MCF 10A (cell line): Measurements from ENCODE around the gene AP1S3. TPM values are rescaled to one million over a fixed set of nuclear protein-coding genes. Genes with fewer than 3 reads are reported as not detected.
A peak's percentile ranks its signal among the peaks of the same experiment; 100 is the strongest.
"Not testable (repeated sequence)": the region's sequence is repeated elsewhere in the genome, so short reads cannot be mapped to it uniquely, and the experiment has no call there.

Experiments used
- BruUV-seq: library from RNA; stranded (reverse); fragments of 400-500 nt; replicated peaks from 2 replicates; lab custom pipeline; 2021; lab: Mats Ljungman, UMichigan
- CTCF ChIA-PET: fragments of 300-600 bp; sonication (Branson Sonifier 250); formaldehyde crosslinking; extraction: SDS; loops from one replicate; lab custom pipeline; 2021; ENCODE audit warnings: antibody characterized with exemption, inconsistent platforms; lab: Yijun Ruan, JAX
- POLR2A ChIA-PET: fragments of 300-600, 350-650 bp; sonication (Branson Sonifier 250); formaldehyde crosslinking; extraction: SDS; loops from one replicate; lab custom pipeline; 2020; ENCODE audit warnings: antibody characterized with exemption, inconsistent platforms; lab: Yijun Ruan, JAX
- DNase-seq: peaks from one replicate; pipeline ENCODE4 v3.0.0-alpha.2; 2018; ENCODE audit not compliant: unreplicated experiment
- H3K27ac Mint-ChIP-seq: one replicate; pipeline ENCODE4 v1.8.0; 2022; ENCODE audit warnings: mild to moderate bottlenecking, low read depth, mixed read lengths; ENCODE audit not compliant: unreplicated experiment
- H3K27me3 Mint-ChIP-seq: one replicate; pipeline ENCODE4 v1.8.0; 2022; ENCODE audit warnings: mixed read lengths; ENCODE audit not compliant: insufficient read depth, unreplicated experiment
- H3K36me3 Mint-ChIP-seq: one replicate; pipeline ENCODE4 v1.8.0; 2022; ENCODE audit warnings: mild to moderate bottlenecking, moderate library complexity, mixed read lengths; ENCODE audit not compliant: insufficient read depth, unreplicated experiment
- H3K4me1 Mint-ChIP-seq: one replicate; pipeline ENCODE4 v1.8.0; 2022; ENCODE audit warnings: mixed read lengths; ENCODE audit not compliant: insufficient read depth, unreplicated experiment
- H3K4me3 Mint-ChIP-seq: one replicate; pipeline ENCODE4 v1.8.0; 2022; ENCODE audit warnings: mild to moderate bottlenecking, moderate library complexity, mixed read lengths; ENCODE audit not compliant: unreplicated experiment
- H3K9me3 Mint-ChIP-seq: one replicate; pipeline ENCODE4 v1.8.0; 2022; ENCODE audit warnings: mixed read lengths; ENCODE audit not compliant: unreplicated experiment
- intact Hi-C: fragments of 100-400 bp; cut with micrococcal nuclease; formaldehyde crosslinking; loops from 2 replicates; pipeline ENCODE4 v1.14.1; 2022
- total RNA-seq: library from RNA; stranded (reverse); gene quantifications from 2 replicates; pipeline ENCODE4 v1.2.3, GENCODE V29; 2022
- TF ChIP-seq, protein P1 (sequence below): fragments of 200-600 bp; IDR thresholded peaks from one replicate; pipeline ENCODE4 v1.8.0; 2022; ENCODE audit warnings: antibody characterized with exemption, mild to moderate bottlenecking; ENCODE audit not compliant: unreplicated experiment

AP1S3 gene
- total RNA-seq, 1 experiment from 2014 or later = 57.7 TPM

DNA sequence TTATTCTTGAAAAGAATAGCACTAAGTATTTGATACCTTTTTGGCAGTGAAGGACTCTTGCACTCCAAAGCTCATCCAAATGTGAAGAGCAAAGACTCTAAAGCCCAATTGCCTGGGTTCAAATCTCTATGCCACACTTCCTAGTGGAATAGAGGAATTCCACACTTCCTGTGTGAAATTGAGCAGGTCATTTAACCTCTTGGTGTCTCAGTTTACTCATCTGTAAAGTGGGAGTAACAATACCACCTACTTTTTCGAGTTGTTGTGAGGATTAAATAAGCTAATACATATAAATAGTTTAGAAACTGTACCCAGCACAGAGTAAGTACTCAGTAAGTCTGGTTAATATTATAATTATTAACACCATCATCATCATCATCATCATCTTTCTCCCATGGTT is 72.6 kb downstream of the AP1S3 start:
- peaks cover 27% of the 10 kb centered on the region for H3K36me3 Mint-ChIP-seq
- TF ChIP-seq, protein P1, sequence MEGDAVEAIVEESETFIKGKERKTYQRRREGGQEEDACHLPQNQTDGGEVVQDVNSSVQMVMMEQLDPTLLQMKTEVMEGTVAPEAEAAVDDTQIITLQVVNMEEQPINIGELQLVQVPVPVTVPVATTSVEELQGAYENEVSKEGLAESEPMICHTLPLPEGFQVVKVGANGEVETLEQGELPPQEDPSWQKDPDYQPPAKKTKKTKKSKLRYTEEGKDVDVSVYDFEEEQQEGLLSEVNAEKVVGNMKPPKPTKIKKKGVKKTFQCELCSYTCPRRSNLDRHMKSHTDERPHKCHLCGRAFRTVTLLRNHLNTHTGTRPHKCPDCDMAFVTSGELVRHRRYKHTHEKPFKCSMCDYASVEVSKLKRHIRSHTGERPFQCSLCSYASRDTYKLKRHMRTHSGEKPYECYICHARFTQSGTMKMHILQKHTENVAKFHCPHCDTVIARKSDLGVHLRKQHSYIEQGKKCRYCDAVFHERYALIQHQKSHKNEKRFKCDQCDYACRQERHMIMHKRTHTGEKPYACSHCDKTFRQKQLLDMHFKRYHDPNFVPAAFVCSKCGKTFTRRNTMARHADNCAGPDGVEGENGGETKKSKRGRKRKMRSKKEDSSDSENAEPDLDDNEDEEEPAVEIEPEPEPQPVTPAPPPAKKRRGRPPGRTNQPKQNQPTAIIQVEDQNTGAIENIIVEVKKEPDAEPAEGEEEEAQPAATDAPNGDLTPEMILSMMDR = no peak
- ChIA-PET POLR2A (interaction anchor here (1.2 to 2.1 kb wide), 2 partner anchors 10 to 70 kb away, joined by 3 to 7 read pairs; no protein-coding TSS in a partner anchor), CTCF (interaction anchor here (0.9 to 2.8 kb wide), 4 partner anchors 11 to 37 kb away, joined by 3 to 15 read pairs (median 8); no protein-coding TSS in a partner anchor)
- H3K27ac Mint-ChIP-seq = no peak overlapping the region
- no TSS peak for BruUV-seq
- DNase-seq = no peak
- peaks cover 18% of the 10 kb centered on the region for H3K4me1 Mint-ChIP-seq
- no peaks in the 10 kb centered on the region for H3K9me3 Mint-ChIP-seq
- intact Hi-C loops = no loop called here
- no peak overlapping the region for H3K4me3 Mint-ChIP-seq
- no peaks in the 10 kb centered on the region for H3K27me3 Mint-ChIP-seq

DNA sequence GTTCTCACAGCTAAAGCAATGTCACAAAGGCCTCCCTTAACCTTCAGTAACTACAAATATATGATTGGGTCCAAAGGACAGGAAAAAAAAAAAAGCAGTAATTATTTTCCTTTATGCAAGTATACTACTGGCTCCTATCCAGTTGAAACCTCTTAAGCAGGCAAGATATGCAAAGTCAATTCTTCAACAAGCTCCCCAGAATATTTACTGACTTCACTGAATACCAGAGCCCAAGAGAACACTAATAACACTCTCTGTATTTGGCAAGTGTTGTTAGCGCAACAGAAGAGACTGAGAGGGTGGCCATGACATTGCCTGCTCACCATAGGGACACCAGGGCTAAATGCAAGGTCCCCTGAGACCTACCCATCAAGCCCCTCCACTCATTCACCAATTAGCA is 74.5 kb downstream of the AP1S3 start:
- Mint-ChIP-seq H3K36me3 (peaks cover 27% of the 10 kb centered on the region), H3K9me3 (no peaks in the 10 kb centered on the region), H3K27me3 (no peaks in the 10 kb centered on the region), H3K27ac (peak overlapping the region; percentile 29), H3K4me1 (peaks cover 27% of the 10 kb centered on the region), H3K4me3 (no peak overlapping the region)
- intact Hi-C loops = no loop called here
- TF ChIP-seq, protein P1 = no peak
- no TSS peak for BruUV-seq
- ChIA-PET POLR2A (interaction anchor here (0.5 to 4.4 kb wide), 4 partner anchors 34 to 97 kb away, joined by 3 to 58 read pairs (median 4); no protein-coding TSS in a partner anchor), CTCF (interaction anchor here (0.6 to 2.6 kb wide), 8 partner anchors 17 to 97 kb away, joined by 3 to 15 read pairs (median 4); no protein-coding TSS in a partner anchor)
- no peak for DNase-seq

DNA sequence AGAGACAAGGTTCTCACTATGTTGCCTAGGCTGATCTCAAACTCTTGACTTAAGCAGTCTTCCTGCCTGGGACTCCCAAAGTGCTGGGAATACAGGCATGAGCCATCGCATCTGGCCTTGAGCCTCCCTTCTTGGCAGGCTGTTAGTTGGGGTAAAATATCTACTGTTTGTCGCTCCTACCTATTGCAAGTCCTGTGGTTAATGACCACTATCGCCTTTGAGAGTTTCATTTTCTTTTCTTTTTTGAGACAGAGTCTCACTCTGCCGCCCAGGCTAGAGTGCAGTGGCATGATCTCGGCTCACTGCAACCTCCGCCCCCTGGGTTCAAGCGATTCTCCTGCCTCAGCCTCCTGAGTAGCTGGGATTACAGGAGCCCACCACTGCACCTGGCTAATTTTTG is 75.6 kb downstream of the AP1S3 start:
- not testable (repeated sequence) for H3K9me3 Mint-ChIP-seq, DNase-seq, BruUV-seq, H3K27me3 Mint-ChIP-seq, H3K4me3 Mint-ChIP-seq
- intact Hi-C loops = loop anchor here (1.0 to 2.0 kb wide), 3 partner anchors 69 to 99 kb away; no protein-coding TSS in a partner anchor
- POLR2A ChIA-PET = interaction anchor here (0.6 to 4.6 kb wide), 10 partner anchors 35 to 562 kb away, joined by 3 to 66 read pairs (median 8); no protein-coding TSS in a partner anchor
- H3K36me3 Mint-ChIP-seq = peaks cover 21% of the 10 kb centered on the region
- CTCF ChIA-PET = interaction anchor here (0.6 to 4.6 kb wide), 17 partner anchors 11 to 790 kb away, joined by 3 to 42 read pairs (median 5); no protein-coding TSS in a partner anchor
- H3K27ac Mint-ChIP-seq = peak overlapping the region; percentile 94
- peaks cover 27% of the 10 kb centered on the region for H3K4me1 Mint-ChIP-seq

DNA sequence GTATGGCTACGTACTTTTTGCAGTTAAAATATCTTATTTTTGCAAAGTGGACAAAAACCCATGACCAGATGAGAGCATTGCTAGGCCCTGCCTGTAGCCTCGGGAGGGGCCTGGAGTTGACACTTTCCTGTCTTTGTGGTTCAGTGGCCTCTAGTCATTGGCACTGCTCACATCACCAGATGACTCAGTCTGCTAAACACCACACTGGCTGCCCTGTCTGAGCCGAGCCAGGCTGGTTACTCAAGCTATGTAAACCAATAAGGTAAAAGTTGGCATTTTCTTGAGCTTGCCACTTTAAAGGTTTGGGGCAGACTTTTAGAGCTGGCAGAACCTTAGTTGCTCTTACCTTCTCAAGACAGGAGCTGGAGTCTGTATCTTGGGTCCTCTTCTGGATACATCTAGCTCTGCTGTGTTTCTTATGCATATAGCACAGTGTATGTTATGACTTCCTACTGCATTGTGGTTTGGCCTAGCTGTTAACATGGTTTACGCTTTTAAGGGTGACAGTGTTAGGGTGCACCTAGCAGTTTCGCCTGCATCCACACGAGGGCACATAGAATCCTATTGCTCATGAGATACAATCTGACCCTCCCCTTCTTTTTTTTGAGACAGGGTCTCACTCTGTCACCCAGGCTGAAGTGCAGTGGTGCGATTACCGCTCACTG is 76.4 kb downstream of the AP1S3 start:
- Mint-ChIP-seq H3K36me3 (peaks cover 15% of the 10 kb centered on the region), H3K9me3 (no peaks in the 10 kb centered on the region), H3K4me1 (peaks cover 27% of the 10 kb centered on the region), H3K27me3 (no peaks in the 10 kb centered on the region), H3K4me3 (no peak overlapping the region), H3K27ac (peak overlapping the region; percentile 94)
- CTCF ChIA-PET = interaction anchor here (0.6 to 4.6 kb wide), 27 partner anchors 9 to 789 kb away, joined by 3 to 42 read pairs (median 4); no protein-coding TSS in a partner anchor
- no TSS peak for BruUV-seq
- POLR2A ChIA-PET = interaction anchor here (0.6 to 4.6 kb wide), 26 partner anchors 9 to 901 kb away, joined by 3 to 66 read pairs (median 4); partner anchors contain the start of gene MRPL44
- TF ChIP-seq, protein P1 = peak; percentile 24
- peak; percentile 98 for DNase-seq
- intact Hi-C loops = loop anchor here (1.0 to 2.0 kb wide), 6 partner anchors 34 to 100 kb away; no protein-coding TSS in a partner anchor
